ENCODE results near the gene TMEM185B. TPM values are rescaled to one million over a fixed set of nuclear protein-coding genes. Genes with fewer than 3 reads are reported as not detected.

The TMEM185B gene
- total and polyA plus RNA-seq, 2 of the 4 experiments (the other 2 are of a cell fraction) = 17.7 to 26.1 TPM

DNA sequence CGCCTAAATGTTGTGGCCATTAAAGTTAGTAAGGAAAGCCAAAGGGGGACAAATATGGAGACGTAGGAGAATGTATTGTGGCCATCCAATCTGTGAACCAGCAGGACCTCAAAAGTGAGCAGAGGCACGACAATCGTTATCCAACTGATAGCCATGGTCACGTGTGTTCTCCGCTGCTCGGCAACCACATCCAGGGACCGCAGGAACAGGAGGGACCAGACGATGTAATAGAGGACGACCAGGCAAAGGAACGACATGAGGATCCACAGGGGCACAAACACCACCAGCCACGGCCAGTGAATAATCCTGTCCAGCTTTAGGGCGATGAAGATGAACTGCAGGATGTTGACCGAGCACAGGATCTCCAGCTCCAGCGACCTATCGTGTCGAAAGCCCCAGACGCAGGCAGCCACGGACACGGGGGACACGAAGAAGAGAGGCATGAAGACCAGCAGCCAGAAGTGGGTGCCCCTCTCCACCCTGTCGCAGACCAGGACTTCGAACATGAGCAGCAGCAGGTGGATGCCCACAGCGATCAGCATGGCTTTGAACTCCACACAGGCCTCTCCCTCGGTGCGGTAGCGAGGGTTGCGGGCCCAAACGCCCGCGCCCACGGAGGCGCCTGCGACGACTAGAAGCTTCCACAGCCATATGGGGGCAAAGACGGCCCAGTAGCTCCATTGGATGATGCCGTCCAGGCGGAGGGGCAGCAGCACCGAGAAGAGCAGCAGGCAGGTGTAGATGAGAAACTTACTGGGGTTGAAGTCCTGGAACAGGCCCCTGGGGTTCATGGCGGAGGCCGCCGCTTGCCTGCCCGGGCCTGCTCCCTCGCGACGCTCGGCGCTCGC, 790 bp downstream of the TMEM185B start:
- peaks cover 12% of the 10 kb centered on the region for H3K4me1 ChIP-seq (ENCODE audit: control insufficient read depth, insufficient read depth, low read length)
- peak overlapping the region; percentile 33; the same call in 1 of the 2 replicates for H3K23ac ChIP-seq (ENCODE audit: low read depth, low read length)
- H3K18ac ChIP-seq (ENCODE audit: low read depth, low read length) = peak overlapping the region; percentile 20; the same call in 1 of the 2 replicates
- H2BK15ac ChIP-seq (ENCODE audit: low read depth, low read length) = no peak overlapping the region; the same call in 1 of the 3 replicates
- peaks cover 8% of the 10 kb centered on the region; the same call in 1 of the 2 replicates for H3K9me1 ChIP-seq (ENCODE audit: insufficient read depth, low read length)
- peaks cover 26 to 38% of the 10 kb centered on the region in 2 experiments for H3K79me1 ChIP-seq (ENCODE audit: low read depth in 1 of 2, low read length in 2 of 2)
- H2AFZ ChIP-seq (replicated peaks; ENCODE audit: low read length, poor library complexity) = peak overlapping the region; percentile 97
- H3K9me3 ChIP-seq (ENCODE audit: control insufficient read depth, insufficient read depth, low read length) = peaks cover 7% of the 10 kb centered on the region
- ChIA-PET POLR2A (ENCODE audit: unreplicated experiment) (interaction anchor here (0.5 kb wide), 1 partner anchor 9 kb away, joined by 3 read pairs; no protein-coding TSS in a partner anchor), CTCF (no interaction called here)
- no TSS peak for BruUV-seq (replicated peaks)
- peak overlapping the region; percentile 95 for H2BK5ac ChIP-seq (ENCODE audit: low read depth, low read length, poor library complexity, severe bottlenecking)
- intact Hi-C loops (cut with micrococcal nuclease) (no loop called here), in situ Hi-C loops (cut with MboI; ENCODE audit: low sequenced_read_pairs) (no loop called here), dilution Hi-C loops (cut with HindIII; ENCODE audit: low sequenced_read_pairs, unreplicated experiment) (no loop called here)
- H3K36me3 ChIP-seq (ENCODE audit: control insufficient read depth, insufficient read depth, low read length) = peaks cover 7% of the 10 kb centered on the region; the same call in 1 of the 2 replicates
- peak overlapping the region; percentile 13; the same call in 1 of the 2 replicates for H2BK120ac ChIP-seq (ENCODE audit: low read depth, low read length)
- H4K20me1 ChIP-seq (ENCODE audit: insufficient read depth, low read length) = no peaks in the 10 kb centered on the region; the same call in 1 of the 2 replicates
- H3K4me2 ChIP-seq (ENCODE audit: low read depth, low read length) = peak overlapping the region; percentile 74
- peak overlapping the region; percentile 89 for H4K5ac ChIP-seq (ENCODE audit: low read depth, low read length)
- no peak overlapping the region for H2BK20ac ChIP-seq (ENCODE audit: low read depth, low read length)
- H2AK9ac ChIP-seq (replicated peaks; ENCODE audit: low read depth, low read length, poor library complexity) = peak overlapping the region; percentile 97
- H2AK5ac ChIP-seq (ENCODE audit: low read depth, low read length) = peak overlapping the region; percentile 94
- H3K9ac ChIP-seq (ENCODE audit: low read depth, low read length) = no peak overlapping the region
- H3K4ac ChIP-seq (ENCODE audit: low read depth, low read length) = peak overlapping the region; percentile 89
- peaks cover under 1% of the 10 kb centered on the region; the same call in 1 of the 2 replicates for H3K27me3 ChIP-seq (ENCODE audit: control insufficient read depth, insufficient read depth, low read length)
- DNase-seq (no peak), ATAC-seq (ENCODE audit: low read depth) (no peak)
- peak overlapping the region; percentile 94 to 99 for H4K8ac ChIP-seq (ENCODE audit: low read depth in 2 of 2, low read length in 2 of 2)
- H3K14ac ChIP-seq (replicated peaks; ENCODE audit: low read depth, low read length) = peak overlapping the region; percentile 83
- peak overlapping the region; percentile 84 for H4K91ac ChIP-seq (ENCODE audit: insufficient read depth, low read depth, low read length)
- 94% methylated on average over 21 of the region's 49 CpGs; no CpG with 5 or more reads in 1 of the 2 experiments for WGBS, 2 experiments (ENCODE audit: extremely low coverage in 2 of 2, insufficient read length in 1 of 2)
- peak overlapping the region; percentile 81 for H3K4me3 ChIP-seq (ENCODE audit: insufficient read depth, low read depth, low read length)
- peak overlapping the region; percentile 49; the same call in 1 of the 2 replicates for H3K56ac ChIP-seq (ENCODE audit: extremely low read depth, insufficient read depth, low read length)
- peak overlapping the region; percentile 36; the same call in 1 of the 2 replicates for H3K27ac ChIP-seq (ENCODE audit: insufficient read depth, low read length)
- TF ChIP-seq, protein P1, sequence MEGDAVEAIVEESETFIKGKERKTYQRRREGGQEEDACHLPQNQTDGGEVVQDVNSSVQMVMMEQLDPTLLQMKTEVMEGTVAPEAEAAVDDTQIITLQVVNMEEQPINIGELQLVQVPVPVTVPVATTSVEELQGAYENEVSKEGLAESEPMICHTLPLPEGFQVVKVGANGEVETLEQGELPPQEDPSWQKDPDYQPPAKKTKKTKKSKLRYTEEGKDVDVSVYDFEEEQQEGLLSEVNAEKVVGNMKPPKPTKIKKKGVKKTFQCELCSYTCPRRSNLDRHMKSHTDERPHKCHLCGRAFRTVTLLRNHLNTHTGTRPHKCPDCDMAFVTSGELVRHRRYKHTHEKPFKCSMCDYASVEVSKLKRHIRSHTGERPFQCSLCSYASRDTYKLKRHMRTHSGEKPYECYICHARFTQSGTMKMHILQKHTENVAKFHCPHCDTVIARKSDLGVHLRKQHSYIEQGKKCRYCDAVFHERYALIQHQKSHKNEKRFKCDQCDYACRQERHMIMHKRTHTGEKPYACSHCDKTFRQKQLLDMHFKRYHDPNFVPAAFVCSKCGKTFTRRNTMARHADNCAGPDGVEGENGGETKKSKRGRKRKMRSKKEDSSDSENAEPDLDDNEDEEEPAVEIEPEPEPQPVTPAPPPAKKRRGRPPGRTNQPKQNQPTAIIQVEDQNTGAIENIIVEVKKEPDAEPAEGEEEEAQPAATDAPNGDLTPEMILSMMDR (conservative IDR thresholded peaks at IDR 0.05; ENCODE audit: low read depth, low read length) = no peak
- no peak for TF ChIP-seq RAD21 (IDR thresholded peaks at IDR 0.05; ENCODE audit: low read length)
- TF ChIP-seq MAZ (IDR thresholded peaks at IDR 0.05; ENCODE audit: borderline replicate concordance, low read depth, low read length) = no peak
- TF ChIP-seq CEBPB (IDR thresholded peaks at IDR 0.05; ENCODE audit: low read depth, low read length) = no peak
- TF ChIP-seq FOS (IDR thresholded peaks at IDR 0.05; ENCODE audit: low read depth, low read length) = no peak
- TF ChIP-seq POLR2A (IDR thresholded peaks at IDR 0.05; ENCODE audit: low read depth, low read length) = no peak
- no peak for TF ChIP-seq SMC3 (IDR thresholded peaks at IDR 0.05; ENCODE audit: low read depth, low read length)
- TF ChIP-seq MAFK (IDR thresholded peaks at IDR 0.05; ENCODE audit: low read depth, low read length) = no peak
- TF ChIP-seq, protein P2, sequence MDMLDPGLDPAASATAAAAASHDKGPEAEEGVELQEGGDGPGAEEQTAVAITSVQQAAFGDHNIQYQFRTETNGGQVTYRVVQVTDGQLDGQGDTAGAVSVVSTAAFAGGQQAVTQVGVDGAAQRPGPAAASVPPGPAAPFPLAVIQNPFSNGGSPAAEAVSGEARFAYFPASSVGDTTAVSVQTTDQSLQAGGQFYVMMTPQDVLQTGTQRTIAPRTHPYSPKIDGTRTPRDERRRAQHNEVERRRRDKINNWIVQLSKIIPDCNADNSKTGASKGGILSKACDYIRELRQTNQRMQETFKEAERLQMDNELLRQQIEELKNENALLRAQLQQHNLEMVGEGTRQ (IDR thresholded peaks at IDR 0.05; ENCODE audit: low read depth, low read length) = no peak
- TF ChIP-seq, protein P3, sequence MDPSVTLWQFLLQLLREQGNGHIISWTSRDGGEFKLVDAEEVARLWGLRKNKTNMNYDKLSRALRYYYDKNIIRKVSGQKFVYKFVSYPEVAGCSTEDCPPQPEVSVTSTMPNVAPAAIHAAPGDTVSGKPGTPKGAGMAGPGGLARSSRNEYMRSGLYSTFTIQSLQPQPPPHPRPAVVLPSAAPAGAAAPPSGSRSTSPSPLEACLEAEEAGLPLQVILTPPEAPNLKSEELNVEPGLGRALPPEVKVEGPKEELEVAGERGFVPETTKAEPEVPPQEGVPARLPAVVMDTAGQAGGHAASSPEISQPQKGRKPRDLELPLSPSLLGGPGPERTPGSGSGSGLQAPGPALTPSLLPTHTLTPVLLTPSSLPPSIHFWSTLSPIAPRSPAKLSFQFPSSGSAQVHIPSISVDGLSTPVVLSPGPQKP (IDR thresholded peaks at IDR 0.05; ENCODE audit: borderline replicate concordance, low read depth, low read length) = no peak
- TF ChIP-seq NFE2L2 (IDR thresholded peaks at IDR 0.05; ENCODE audit: low read depth, low read length) = no peak
- TF ChIP-seq RFX5 (IDR thresholded peaks at IDR 0.05; ENCODE audit: low read depth, low read length) = no peak
- TF ChIP-seq BHLHE40 (IDR thresholded peaks at IDR 0.05; ENCODE audit: low read depth, low read length) = no peak
- no peak for TF ChIP-seq CHD1 (IDR thresholded peaks at IDR 0.05; ENCODE audit: low read depth, low read length)

Data from IMR-90 (cell line).